Measurements from ENCODE around the gene GRAMD2B. TPM values are rescaled to one million over a fixed set of nuclear protein-coding genes. Genes with fewer than 3 reads are reported as not detected.

GRAMD2B gene
- total RNA-seq, 2 donors from 2014 or later, result 41.1 to 45.0 TPM

DNA sequence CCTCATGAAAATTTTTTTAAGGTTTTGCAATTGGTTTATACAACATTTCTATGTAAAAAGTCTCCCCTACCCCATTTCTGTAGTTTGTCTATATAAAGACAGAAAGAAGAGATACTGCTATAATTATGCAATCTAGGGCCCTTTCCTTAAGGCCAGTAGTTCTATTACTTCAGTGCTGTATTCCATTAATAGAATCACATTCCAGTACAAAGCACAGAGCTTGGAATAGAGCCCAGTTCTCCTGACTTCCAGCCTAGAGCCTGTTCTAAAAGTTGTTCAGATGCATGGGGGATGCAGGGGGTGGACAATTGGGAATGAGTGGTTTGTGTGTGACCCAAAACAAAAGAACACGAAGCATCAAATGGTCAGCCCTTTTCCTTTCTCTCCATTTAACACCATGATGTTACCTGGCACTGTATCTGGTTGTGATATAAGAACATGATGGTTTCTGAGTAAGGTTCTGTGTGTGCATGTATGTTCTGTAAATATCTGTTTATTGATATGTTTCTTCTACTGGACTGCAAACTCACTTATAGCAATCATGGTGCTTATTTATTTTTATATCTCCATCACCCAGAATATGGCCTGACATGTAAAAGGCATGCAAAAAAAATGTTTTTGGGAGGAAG lies 8.2 kb upstream of the GRAMD2B start:
- Histone ChIP-seq H3K4me3 (no peak overlapping the region), H3K9me3 (peaks cover 0 to 7% of the 10 kb centered on the region in 2 donors), H3K36me3 (no peaks in the 10 kb centered on the region), H3K4me1 (peaks cover 0 to 23% of the 10 kb centered on the region in 2 donors), H3K27me3 (no peaks in the 10 kb centered on the region), H3K27ac (peak overlapping the region; percentile 66 to 80)
- DNase-seq (ENCODE audit: low spot score), result no peak
- TF ChIP-seq, protein P1, sequence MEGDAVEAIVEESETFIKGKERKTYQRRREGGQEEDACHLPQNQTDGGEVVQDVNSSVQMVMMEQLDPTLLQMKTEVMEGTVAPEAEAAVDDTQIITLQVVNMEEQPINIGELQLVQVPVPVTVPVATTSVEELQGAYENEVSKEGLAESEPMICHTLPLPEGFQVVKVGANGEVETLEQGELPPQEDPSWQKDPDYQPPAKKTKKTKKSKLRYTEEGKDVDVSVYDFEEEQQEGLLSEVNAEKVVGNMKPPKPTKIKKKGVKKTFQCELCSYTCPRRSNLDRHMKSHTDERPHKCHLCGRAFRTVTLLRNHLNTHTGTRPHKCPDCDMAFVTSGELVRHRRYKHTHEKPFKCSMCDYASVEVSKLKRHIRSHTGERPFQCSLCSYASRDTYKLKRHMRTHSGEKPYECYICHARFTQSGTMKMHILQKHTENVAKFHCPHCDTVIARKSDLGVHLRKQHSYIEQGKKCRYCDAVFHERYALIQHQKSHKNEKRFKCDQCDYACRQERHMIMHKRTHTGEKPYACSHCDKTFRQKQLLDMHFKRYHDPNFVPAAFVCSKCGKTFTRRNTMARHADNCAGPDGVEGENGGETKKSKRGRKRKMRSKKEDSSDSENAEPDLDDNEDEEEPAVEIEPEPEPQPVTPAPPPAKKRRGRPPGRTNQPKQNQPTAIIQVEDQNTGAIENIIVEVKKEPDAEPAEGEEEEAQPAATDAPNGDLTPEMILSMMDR (IDR thresholded peaks at IDR 0.05), result no peak

DNA sequence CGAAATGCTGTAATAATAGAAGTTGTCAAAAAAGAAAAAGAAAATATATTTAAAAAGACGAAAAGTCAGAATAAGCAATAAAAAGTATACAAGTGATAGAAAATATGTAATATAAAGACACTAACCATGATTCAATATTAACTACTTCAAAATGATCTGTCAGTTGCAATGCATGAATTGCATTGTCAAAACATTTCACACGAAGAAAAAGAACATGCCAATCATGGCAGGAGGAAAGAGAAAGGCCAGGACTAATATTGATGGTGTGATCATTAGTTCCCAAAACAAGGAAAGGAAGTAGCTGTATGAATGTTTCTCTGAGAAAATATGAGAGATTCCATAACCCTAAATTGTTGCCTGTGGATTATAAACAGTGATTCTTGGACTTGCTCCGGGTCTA lies 7.4 kb upstream of the GRAMD2B start:
- DNase-seq (ENCODE audit: low spot score), result no peak
- Histone ChIP-seq H3K27me3 (no peaks in the 10 kb centered on the region), H3K4me1 (peaks cover 0 to 23% of the 10 kb centered on the region in 2 donors), H3K27ac (peak overlapping the region; percentile 66 to 80), H3K9me3 (peaks cover 0 to 6% of the 10 kb centered on the region in 2 donors), H3K36me3 (no peaks in the 10 kb centered on the region), H3K4me3 (no peak overlapping the region)
- TF ChIP-seq, protein P1 (IDR thresholded peaks at IDR 0.05), result no peak

DNA sequence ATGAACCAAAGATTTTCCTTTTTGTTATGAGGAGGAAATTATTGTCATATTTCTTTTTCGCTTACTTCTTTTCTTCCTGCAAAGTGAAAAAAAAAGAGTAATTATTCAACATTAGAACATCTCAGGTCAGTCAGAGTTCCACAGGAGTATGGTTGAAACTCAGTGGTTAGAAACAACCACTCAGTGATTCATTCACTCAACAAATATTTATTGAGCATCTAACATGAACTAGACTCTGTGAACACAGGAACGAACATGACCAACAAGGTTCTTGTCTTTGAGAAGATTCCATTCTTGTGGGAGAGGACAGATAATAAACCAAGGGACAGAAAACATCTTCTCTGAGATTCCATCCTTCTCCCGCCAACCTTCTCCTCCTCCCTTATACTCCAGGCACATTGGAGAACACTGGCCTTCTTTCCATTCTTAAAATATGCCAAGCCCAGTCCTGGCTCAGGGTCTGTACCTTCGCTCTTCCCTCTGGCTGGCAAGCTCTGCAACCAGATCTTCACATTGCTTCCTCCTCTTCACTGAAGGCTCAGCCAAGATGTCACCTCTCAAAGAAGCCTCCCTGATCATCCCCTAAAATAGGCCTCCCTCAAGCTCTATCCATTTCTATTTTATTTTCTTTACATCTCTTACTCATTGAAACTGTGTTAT lies 6.8 kb upstream of the GRAMD2B start:
- TF ChIP-seq, protein P1 (IDR thresholded peaks at IDR 0.05), result no peak
- peak overlapping the region; percentile 66 to 80 for H3K27ac ChIP-seq
- DNase-seq (ENCODE audit: low spot score), result no peak
- no peak overlapping the region for H3K4me3 ChIP-seq
- H3K4me1 ChIP-seq, result peaks cover 0 to 23% of the 10 kb centered on the region in 2 donors
- no peaks in the 10 kb centered on the region for H3K36me3 ChIP-seq
- H3K27me3 ChIP-seq, result no peaks in the 10 kb centered on the region
- no peaks in the 10 kb centered on the region for H3K9me3 ChIP-seq

DNA sequence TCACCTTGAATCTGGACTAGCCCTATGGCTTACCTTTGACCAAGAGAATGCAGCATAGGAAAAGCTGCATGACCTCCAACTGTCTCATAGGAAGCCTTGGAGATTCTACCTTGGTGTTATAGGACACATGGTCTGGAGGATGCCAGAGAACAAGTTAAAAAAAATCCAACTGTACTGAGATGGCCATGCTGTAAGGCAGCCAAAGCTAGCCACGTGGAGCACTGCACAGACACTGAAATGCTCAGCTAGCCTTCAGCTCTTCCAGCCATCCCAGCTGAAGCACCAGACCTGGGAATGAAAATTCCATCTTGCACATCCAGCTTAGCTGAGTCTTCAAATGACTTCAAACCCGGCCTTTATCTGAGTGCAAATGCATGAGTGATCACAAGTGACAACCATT lies 6.0 kb upstream of the GRAMD2B start:
- Histone ChIP-seq H3K9me3 (no peaks in the 10 kb centered on the region), H3K27me3 (no peaks in the 10 kb centered on the region), H3K4me1 (peaks cover 0 to 23% of the 10 kb centered on the region in 2 donors), H3K27ac (no peak overlapping the region), H3K4me3 (no peak overlapping the region), H3K36me3 (no peaks in the 10 kb centered on the region)
- TF ChIP-seq, protein P1 (IDR thresholded peaks at IDR 0.05), result no peak
- no peak for DNase-seq (ENCODE audit: low spot score)

DNA sequence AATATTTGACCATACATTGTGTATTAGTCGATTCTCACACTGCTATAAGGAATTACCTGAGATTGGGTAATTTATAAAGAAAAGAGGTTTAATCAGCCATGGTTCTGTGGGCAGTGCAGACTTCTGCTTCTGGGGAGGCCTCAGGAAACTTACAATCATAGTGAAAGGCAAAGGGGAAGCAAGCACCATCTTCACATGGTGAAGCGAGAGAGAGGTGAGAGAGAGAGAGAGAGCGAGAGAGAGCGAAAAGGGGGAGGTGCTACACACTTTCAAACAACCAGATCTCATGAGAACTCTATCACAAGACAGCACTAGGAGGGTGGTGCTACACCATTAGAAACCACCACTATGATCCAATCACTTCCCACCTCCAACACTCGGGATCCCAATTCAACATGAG lies 4.1 kb upstream of the GRAMD2B start:
- no peaks in the 10 kb centered on the region for H3K27me3 ChIP-seq
- no peak for DNase-seq (ENCODE audit: low spot score)
- TF ChIP-seq, protein P1 (IDR thresholded peaks at IDR 0.05), result no peak
- no peaks in the 10 kb centered on the region for H3K9me3 ChIP-seq
- no peaks in the 10 kb centered on the region for H3K36me3 ChIP-seq
- H3K4me1 ChIP-seq, result peaks cover 0 to 23% of the 10 kb centered on the region in 2 donors
- H3K27ac ChIP-seq, result no peak overlapping the region
- H3K4me3 ChIP-seq, result no peak overlapping the region

Measured in right atrium auricular region (tissue), 2 donors.